OCI-M2 (cell line): ENCODE data around the gene FILIP1L.
"Not testable (repeated sequence)": the region's sequence is repeated elsewhere in the genome, so short reads cannot be mapped to it uniquely, and the experiment has no call there.

ENCODE experiments used
- DNase-seq: peaks from one replicate; lab custom pipeline; 2025; ENCODE audit not compliant: unreplicated experiment; lab: John Stamatoyannopoulos, UW

The FILIP1L gene

GRCh38 chr3:100075851-100076730, 38.2 kb downstream of the FILIP1L start:
- no peak for DNase-seq

GRCh38 chr3:100075196-100075595, 39.1 kb downstream of the FILIP1L start:
- DNase-seq: no peak

- no peak for DNase-seq
These were observed 40.5 kb downstream of the FILIP1L start for GRCh38 chr3:100073714-100074307.

GRCh38 chr3:100073049-100073713, 41.1 kb downstream of the FILIP1L start:
- no peak for DNase-seq

- DNase-seq: no peak
These were observed 41.8 kb downstream of the FILIP1L start for GRCh38 chr3:100072326-100073048.

GRCh38 chr3:100069472-100069871, 44.8 kb downstream of the FILIP1L start:
- no peak for DNase-seq

GRCh38 chr3:100068826-100069225, 45.5 kb downstream of the FILIP1L start:
- DNase-seq: no peak

- DNase-seq: no peak
These were observed 46.7 kb downstream of the FILIP1L start for GRCh38 chr3:100067589-100067988.

- no peak for DNase-seq
These were observed 50.3 kb downstream of the FILIP1L start for GRCh38 chr3:100063929-100064461.

GRCh38 chr3:100062665-100063064, 51.6 kb downstream of the FILIP1L start:
- no peak for DNase-seq

GRCh38 chr3:100060685-100061484, 53.4 kb downstream of the FILIP1L start:
- DNase-seq: no peak

GRCh38 chr3:100059472-100059871, 54.8 kb downstream of the FILIP1L start:
- DNase-seq: no peak

GRCh38 chr3:100057716-100058575, 56.4 kb downstream of the FILIP1L start:
- DNase-seq: no peak

- no peak for DNase-seq
These were observed 60.2 kb downstream of the FILIP1L start for GRCh38 chr3:100053951-100054620.

GRCh38 chr3:100051513-100051912, 62.8 kb downstream of the FILIP1L start:
- not testable (repeated sequence) for DNase-seq

- no peak for DNase-seq
These were observed 66.1 kb downstream of the FILIP1L start for GRCh38 chr3:100048248-100048647.

- DNase-seq: no peak
These were observed 66.7 kb downstream of the FILIP1L start for GRCh38 chr3:100047455-100048141.

- no peak for DNase-seq
These were observed 67.3 kb downstream of the FILIP1L start for GRCh38 chr3:100046986-100047385.
